K562 (cell line): ENCODE data around the gene SFN. TPM values are rescaled to one million over a fixed set of nuclear protein-coding genes. Genes with fewer than 3 reads are reported as not detected.

Experiments used
- BRD4 ChIP-seq: fragments of 200-600 bp; sonication (generic); IDR thresholded peaks from 2 replicates; pipeline ENCODE4 v1.6.1; 2017; ENCODE audit warnings: inconsistent platforms
- CCAR2 ChIP-seq: fragments of 200-400 bp; formaldehyde crosslinking; IDR thresholded peaks from 2 replicates; pipeline ENCODE4 v1.6.1; 2017; ENCODE audit warnings: mild to moderate bottlenecking, low read depth, low read length
- FIP1L1 ChIP-seq: fragments of 200-400 bp; formaldehyde crosslinking; IDR thresholded peaks from 2 replicates; pipeline ENCODE4 v1.6.1; 2018; ENCODE audit warnings: mild to moderate bottlenecking, low read depth, low read length; ENCODE audit not compliant: poor library complexity, severe bottlenecking
- HDAC3 ChIP-seq: fragments of 450-650 bp; IDR thresholded peaks from 2 replicates; pipeline ENCODE4 v1.6.1; 2018; ENCODE audit warnings: borderline replicate concordance, mild to moderate bottlenecking, moderate library complexity; ENCODE audit not compliant: partially characterized antibody
- LEF1 ChIP-seq: fragments of 450-650 bp; IDR thresholded peaks from 2 replicates; pipeline ENCODE4 v1.6.1; 2016; ENCODE audit warnings: mild to moderate bottlenecking
- MAX ChIP-seq: sonication (generic); formaldehyde crosslinking; IDR thresholded peaks from 2 replicates; pipeline ENCODE4 v1.9.0; 2022; ENCODE audit warnings: mild to moderate bottlenecking, missing genetic modification reagents
- PYGO2 ChIP-seq: fragments of 450-650 bp; IDR thresholded peaks from 2 replicates; pipeline ENCODE4 v1.6.1; 2016; ENCODE audit warnings: mild to moderate bottlenecking, missing genetic modification characterization, moderate library complexity, missing compliant biosample characterization
- RCOR1 ChIP-seq, 2 experiments: IDR thresholded peaks; 2 replicates each; pipeline ENCODE4 v1.6.1; 2012; ENCODE audit warnings: low read depth in 2 of 2, low read length in 2 of 2, borderline replicate concordance in 1 of 2, improper control_type of control experiment in 1 of 2
- RUNX1 ChIP-seq: sonication (generic); IDR thresholded peaks from 2 replicates; pipeline ENCODE4 v1.6.1; 2016; ENCODE audit warnings: antibody characterized with exemption, low read depth
- STAG1 ChIP-seq: sonication (generic); formaldehyde crosslinking; IDR thresholded peaks from 2 replicates; pipeline ENCODE4 v1.5.0; 2020; ENCODE audit warnings: missing genetic modification reagents, borderline replicate concordance
- THAP12 ChIP-seq: fragments of 250-450 bp; sonication (Bioruptor Pico); IDR thresholded peaks from 2 replicates; pipeline ENCODE4 v1.9.0; 2021; ENCODE audit warnings: mild to moderate bottlenecking, inconsistent platforms
- ZBTB11 ChIP-seq, 3 experiments: fragments of 200-800 bp in 1 of 3; fragments of 250-450 bp in 1 of 3; fragments of 450-650 bp in 1 of 3; sonication (Bioruptor Pico) in 1 of 3; sonication (Bioruptor generic) in 1 of 3; formaldehyde crosslinking in 1 of 3; IDR thresholded peaks; 2 replicates each; pipeline versions ENCODE4 v1.6.1 to v1.8.0; 2016 to 2022; ENCODE audit warnings: mild to moderate bottlenecking in 2 of 3, missing genetic modification characterization in 2 of 3, missing compliant biosample characterization in 1 of 3, moderate library complexity in 1 of 3
- ZBTB43 ChIP-seq: sonication (generic); formaldehyde crosslinking; IDR thresholded peaks from 2 replicates; pipeline ENCODE4 v1.8.0; 2023; ENCODE audit warnings: mild to moderate bottlenecking, missing genetic modification reagents
- ZFP30 ChIP-seq: fragments of 250-450 bp; sonication (Bioruptor Pico); IDR thresholded peaks from 2 replicates; pipeline ENCODE4 v1.8.0; 2022; ENCODE audit warnings: moderate library complexity, mild to moderate bottlenecking, inconsistent platforms, borderline replicate concordance
- ZKSCAN8 ChIP-seq: fragments of 200-800 bp; sonication (Bioruptor generic); IDR thresholded peaks from 2 replicates; pipeline ENCODE4 v1.6.1; 2016; ENCODE audit warnings: missing genetic modification characterization, missing compliant biosample characterization
- ZNF695 ChIP-seq: fragments of 450-650 bp; formaldehyde crosslinking; IDR thresholded peaks from 2 replicates; pipeline ENCODE4 v1.4.0; 2020; ENCODE audit warnings: mild to moderate bottlenecking, moderate library complexity
- polyA plus RNA-seq, 8 experiments: library from polyadenylated mRNA; depleted of rRNA in 4 of 8; stranded (reverse) in 5 of 8; unstranded in 3 of 8; fragments of >200 nt; fragmentation: Nextera tagmentation in 2 of 8; fragmentation: Illumina TruSeq in 1 of 8; extraction: Ambion mirVana in 2 of 8; extraction: Trizol in 1 of 8; gene quantifications; 2 replicates each; pipeline versions ENCODE4 v1.2.1 to v1.2.3, GENCODE V29; 2011 to 2014; ENCODE audit warnings: inconsistent platforms in 1 of 8, missing spikeins in 1 of 8
- total RNA-seq, 7 experiments: library from RNA; depleted of rRNA in 6 of 7; stranded (reverse); fragments of >200 nt in 6 of 7; fragmentation: Illumina TruSeq in 2 of 7; extraction: Trizol in 2 of 7; gene quantifications; 2 replicates each; pipeline versions ENCODE4 v1.2.1 to v1.2.3, GENCODE V29; 2011 to 2021; ENCODE audit warnings: low replicate concordance in 1 of 7

Gene SFN
- total and polyA plus RNA-seq, 9 of the 15 experiments (the other 6 are each of a cell fraction or from before 2014, with no cell fraction given) = 0.10 to 3.8 (median 2.0) TPM

- peak in 1 of 3 experiments; percentile 75; a peak in 1 of 6 replicates for TF ChIP-seq ZBTB11 (CRISPR knock-in tag; IDR thresholded peaks at IDR 0.05)
- no peak for TF ChIP-seq LEF1
- 0 out of 2 replicates have a peak, but pooled peaks have one; percentile 24 for TF ChIP-seq BRD4
- TF ChIP-seq THAP12 (CRISPR knock-in tag) = 0 out of 2 replicates have a peak, but pooled peaks have one; percentile 25
- no peak for TF ChIP-seq PYGO2
- TF ChIP-seq RUNX1 = no peak; the same call in 1 of the 2 replicates
- TF ChIP-seq MAX (CRISPR knock-in tag) = peak; percentile 88
- no peak for TF ChIP-seq ZKSCAN8 (CRISPR knock-in tag)
- no peak for TF ChIP-seq HDAC3
- peak; percentile 94 for TF ChIP-seq FIP1L1
- TF ChIP-seq ZBTB43 = peak; percentile 84; the same call in 1 of the 2 replicates
- TF ChIP-seq RCOR1 (IDR thresholded peaks at IDR 0.05; ENCODE audit: borderline replicate concordance in 1 of 2, low read depth in 2 of 2, low read length in 2 of 2) = peak in 1 of 2 experiments; percentile 64; a peak in 2 of 4 replicates
- TF ChIP-seq STAG1 (CRISPR knock-in tag) = peak; percentile 44; the same call in 1 of the 2 replicates
- TF ChIP-seq ZNF695 (CRISPR knock-in tag) = no peak
- no peak for TF ChIP-seq ZFP30
- TF ChIP-seq CCAR2 = no peak
Observed at GRCh38 chr1:26889551-26890466, 26.9 kb downstream of the SFN start, which contains the start of gene GPN2 (continued).
